GM18951 (cell line): Measurements from ENCODE around the gene BCL2A1.
"Not testable (repeated sequence)": the region's sequence is repeated elsewhere in the genome, so short reads cannot be mapped to it uniquely, and the experiment has no call there.

Experiments
- POLR2A ChIP-seq: IDR thresholded peaks from 4 replicates; pipeline ENCODE4 v1.6.1; 2011; ENCODE audit warnings: mild to moderate bottlenecking; ENCODE audit not compliant: insufficient read length, insufficient read depth; ENCODE audit errors: extremely low read depth
- in situ Hi-C: fragments of 300-500 bp; cut with MboI; formaldehyde crosslinking; loops from one replicate; pipeline ENCODE4 v1.12.0; 2022; ENCODE audit warnings: low sequenced_read_pairs, mixed read lengths, inconsistent platforms; ENCODE audit not compliant: unreplicated experiment

BCL2A1 gene

DNA sequence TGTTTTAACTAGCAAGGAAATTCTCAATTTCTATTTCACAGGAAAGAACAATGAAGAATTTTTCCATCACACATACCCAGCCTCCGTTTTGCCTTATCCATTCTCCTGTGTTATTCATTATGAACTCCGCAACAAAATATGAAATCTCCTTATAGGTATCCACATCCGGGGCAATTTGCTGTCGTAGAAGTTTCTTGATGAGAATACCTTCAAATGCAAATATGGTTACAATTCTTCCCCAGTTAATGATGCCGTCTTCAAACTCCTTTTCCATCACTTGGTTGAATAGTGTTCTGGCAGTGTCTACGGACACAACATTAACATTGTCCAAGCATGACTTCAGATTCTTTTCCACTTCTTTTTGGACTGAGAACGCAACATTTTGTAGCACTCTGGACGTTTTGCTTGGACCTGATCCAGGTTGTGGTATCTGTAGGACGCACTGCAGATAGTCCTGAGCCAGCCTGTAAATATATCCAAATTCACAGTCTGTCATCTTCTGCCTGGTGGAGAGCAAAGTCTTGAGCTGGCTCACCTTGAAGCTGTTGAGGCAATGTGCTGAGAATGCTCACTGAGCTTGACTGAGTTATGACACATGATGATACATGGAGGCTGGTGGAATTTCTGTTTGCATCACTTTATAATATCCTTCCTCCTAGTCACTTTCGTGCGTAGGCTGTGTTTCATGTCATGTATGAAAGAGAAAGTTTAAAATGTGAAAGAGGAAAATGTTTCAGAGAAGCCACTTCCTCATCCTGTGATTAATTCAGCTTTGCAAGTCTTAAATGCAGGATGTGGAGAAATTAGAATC is at the start of gene BCL2A1:
TSS of gene BCL2A1 (minus strand) at position 573 of the 811 bp plus-strand sequence. CDS start at position 496, 77 bp downstream.
- in situ Hi-C loops: loop anchor here (10.0 kb wide), 1 partner anchor 196 kb away; no protein-coding TSS in a partner anchor
- peak; percentile 65 for TF ChIP-seq POLR2A

DNA sequence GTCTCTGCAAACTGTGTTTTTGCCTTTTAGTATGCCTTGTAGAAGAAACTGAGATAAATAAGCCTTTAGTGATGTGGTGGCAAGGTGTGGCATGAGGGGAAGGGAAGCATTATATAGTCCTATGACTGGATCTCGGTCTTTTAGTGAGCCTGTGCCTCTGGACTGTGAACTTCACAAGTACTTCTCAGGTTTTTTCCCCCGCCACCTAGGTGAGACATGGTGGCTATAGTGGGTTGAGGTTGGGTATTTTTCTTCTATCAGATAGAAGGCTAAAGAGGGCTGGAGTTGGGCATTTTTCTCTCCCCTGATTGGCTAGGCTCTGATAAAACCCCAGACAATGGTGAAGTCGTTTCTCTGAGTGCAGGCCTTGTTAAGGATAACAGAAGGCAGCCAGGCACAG is 49.7 kb upstream of the BCL2A1 start:
- TF ChIP-seq POLR2A: no peak
- in situ Hi-C loops: no loop called here

DNA sequence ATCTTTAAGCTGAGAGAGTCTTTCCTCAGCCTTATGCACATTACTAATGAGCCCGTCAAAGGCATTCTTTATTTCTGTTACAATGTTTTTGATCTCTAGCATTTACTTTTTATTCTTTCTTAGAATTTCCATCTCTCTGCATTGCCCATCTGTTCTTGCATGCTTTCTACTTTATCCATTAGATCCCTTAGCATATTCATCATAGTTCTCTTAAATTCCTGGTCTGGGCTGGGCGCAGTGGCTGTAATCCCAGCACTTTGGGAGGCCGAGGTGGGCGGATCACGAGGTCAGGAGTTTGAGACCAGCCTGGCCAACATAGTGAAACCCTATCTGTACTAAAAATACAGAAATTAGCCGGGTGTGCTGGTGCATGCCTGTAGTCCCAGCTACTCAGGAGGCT is 49.2 kb upstream of the BCL2A1 start:
- in situ Hi-C loops: not testable (repeated sequence)

DNA sequence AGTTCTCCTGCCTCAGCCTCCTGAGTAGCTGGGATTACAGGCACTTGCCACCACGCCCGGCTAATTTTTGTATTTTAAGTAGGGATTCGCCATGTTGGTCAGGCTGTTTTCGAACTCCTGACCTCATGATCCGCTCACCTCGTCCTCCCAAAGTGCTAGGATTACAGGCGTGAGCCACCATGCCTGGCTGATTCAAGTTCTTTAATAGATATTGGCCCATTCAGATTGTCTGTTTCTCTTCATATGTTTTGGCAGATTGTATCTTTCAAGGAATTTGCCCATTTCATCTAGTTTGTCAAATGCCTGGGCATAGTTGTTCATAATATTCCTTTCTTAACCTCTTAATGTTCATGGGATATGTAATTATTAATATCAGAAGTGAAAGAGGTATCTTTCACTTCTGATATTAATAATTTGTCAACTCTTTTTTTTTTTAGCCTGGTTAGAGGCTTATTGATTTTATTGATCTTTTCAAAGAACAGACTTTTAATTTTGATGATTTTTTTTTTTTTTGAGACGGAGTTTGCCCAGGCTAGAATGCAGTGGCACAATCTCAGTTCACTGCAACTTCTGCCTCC is 48.3 kb upstream of the BCL2A1 start:
- in situ Hi-C loops: no loop called here
- TF ChIP-seq POLR2A: no peak

DNA sequence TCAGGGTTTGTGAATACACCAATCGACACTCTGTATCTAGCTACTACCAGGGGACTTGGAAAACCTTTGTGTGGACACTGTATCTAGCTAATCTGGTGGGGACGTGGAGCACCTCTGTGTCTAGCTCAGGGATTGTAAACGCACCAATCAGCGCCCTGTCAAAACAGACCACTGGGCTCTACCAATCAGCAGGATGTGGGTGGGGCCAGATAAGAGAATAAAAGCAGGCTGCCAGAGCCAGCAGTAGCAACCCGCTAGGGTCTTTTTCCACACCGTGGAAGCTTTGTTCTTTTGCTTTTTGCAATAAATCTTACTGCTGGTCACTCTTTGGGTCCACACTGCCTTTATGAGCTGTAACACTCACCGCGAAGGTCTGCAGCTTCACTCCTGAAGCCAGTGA is 46.1 kb upstream of the BCL2A1 start:
- in situ Hi-C loops: not testable (repeated sequence)

DNA sequence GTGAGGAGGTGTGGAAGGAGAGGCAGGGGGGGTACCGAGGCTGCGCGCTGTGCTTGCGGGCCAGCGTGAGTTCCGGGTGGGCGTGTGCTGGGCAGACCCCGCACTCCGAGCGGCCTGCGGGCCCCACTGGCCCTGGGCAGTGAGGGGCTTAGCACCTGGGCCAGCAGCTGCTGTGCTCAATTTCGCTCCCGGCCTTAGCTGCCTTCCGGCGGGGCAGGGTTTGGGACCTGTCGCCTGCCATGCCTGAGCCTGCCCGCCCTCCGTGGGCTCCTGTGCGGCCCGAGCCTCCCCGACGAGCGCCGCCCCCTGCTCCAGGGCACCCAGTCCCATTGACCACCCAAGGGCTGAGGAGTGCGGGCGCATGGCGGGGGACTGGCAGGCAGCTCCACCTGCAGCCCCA is 45.5 kb upstream of the BCL2A1 start:
- in situ Hi-C loops: not testable (repeated sequence)

More for the DNA sequence above, 46.1 kb upstream of the BCL2A1 start:
- peak; percentile 19 for TF ChIP-seq POLR2A

DNA sequence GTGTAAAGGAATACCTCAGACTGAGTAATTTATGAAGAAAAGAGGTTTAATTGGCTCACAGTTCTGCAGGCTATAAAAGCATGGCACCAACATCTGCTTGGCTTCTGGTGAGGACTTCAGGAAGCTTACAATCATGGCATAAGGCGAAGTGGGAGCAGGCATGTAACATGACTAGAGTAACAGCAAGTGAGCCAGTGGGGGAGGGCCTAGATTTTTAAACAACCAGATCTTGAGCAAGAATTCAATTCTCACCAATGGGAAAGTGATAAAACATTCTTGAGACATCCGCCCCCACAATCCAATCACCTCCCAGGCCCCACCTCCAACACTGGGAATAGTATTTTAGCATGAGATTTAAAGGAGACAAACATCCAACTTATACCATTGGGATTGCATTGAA is 44.2 kb upstream of the BCL2A1 start:
- in situ Hi-C loops: no loop called here
- no peak for TF ChIP-seq POLR2A

DNA sequence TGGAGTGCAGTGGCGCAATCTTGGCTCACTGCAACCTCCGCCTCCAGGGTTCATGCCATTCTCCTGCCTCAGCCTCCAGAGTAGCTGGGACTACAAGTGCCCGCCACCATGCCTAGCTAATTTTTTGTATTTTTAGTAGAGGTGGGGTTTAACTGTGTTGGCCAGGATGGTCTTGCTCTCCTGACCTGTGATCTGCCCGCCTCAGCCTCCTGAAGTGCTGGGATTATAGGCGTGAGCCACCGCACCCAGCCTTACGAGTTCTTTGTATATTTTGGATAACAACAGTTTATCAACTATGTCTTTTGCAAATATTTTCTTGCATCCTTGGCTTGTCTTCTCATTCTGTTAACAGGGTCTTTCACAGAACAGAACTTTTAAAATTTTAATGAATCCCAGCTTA is 43.2 kb upstream of the BCL2A1 start:
- in situ Hi-C loops: not testable (repeated sequence)

DNA sequence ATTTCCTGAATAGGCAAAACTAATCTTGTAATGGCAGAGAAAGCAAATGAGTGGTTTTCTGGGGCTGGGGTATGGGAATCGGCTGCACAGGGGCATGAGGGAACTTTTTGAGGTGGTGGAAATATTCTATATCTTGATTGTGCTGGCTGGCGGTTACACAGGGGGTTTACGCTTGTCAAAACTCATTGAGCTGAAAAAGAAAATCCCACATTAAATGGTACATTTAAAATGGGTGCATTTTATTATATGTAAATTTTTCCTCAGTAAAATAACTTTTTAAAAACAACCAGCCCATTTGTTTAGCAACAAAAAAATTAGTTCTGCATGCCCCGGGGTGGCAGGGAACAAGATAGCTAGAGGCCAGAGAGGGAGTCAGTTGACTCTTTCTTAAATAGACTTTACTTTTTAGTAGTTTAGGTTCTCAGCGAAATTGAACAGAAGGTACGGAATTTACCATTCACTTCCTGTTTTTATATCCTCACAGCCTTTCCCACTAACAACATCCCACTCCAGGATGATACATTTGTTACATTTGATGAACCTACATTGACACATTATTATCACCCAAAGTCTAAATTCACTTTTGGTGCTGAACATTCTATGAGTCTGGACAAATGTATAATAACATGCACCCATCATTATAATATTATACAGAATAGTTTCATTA is 41.2 kb upstream of the BCL2A1 start:
- TF ChIP-seq POLR2A: no peak
- in situ Hi-C loops: no loop called here

DNA sequence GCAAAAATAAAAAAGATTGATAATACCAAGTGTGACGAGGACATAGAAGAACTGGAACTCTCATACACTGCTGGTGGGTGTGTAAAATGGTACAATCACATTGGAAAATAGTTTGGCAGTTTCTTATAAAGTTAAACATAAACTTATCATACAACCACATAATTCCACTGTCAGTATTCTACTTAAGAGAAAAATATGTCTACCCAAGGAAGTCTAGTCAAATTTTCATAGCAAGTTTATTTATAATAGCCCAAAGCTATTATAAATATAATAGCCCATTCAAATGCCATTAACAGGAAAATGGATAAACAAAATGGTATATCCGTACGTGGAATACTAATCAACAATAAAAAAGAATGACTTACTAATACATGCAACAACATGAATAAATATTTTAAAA is 40.6 kb upstream of the BCL2A1 start:
- TF ChIP-seq POLR2A: no peak
- in situ Hi-C loops: no loop called here

DNA sequence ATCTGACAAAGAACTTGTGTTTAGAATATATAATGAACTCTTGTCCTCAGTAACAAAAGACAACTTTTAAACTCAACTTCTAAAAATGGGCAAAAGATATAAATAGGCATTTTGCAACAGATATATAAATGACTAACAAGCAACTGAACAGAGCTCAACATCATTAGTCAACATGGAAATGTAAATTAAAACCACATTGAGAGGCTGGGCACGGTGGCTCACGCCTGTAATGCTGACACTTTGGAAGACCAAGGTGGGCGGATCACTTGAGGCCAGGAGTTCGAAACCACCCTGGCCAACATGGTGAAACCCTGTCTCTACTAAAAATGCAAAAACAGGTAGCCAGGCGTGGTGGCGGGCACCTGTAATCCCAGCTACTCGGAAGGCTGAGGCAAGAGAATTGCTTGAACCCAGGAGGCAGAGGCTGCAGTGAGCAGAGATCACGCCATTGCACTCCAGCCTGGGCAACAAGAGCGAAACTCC is 40.1 kb upstream of the BCL2A1 start:
- in situ Hi-C loops: not testable (repeated sequence)

DNA sequence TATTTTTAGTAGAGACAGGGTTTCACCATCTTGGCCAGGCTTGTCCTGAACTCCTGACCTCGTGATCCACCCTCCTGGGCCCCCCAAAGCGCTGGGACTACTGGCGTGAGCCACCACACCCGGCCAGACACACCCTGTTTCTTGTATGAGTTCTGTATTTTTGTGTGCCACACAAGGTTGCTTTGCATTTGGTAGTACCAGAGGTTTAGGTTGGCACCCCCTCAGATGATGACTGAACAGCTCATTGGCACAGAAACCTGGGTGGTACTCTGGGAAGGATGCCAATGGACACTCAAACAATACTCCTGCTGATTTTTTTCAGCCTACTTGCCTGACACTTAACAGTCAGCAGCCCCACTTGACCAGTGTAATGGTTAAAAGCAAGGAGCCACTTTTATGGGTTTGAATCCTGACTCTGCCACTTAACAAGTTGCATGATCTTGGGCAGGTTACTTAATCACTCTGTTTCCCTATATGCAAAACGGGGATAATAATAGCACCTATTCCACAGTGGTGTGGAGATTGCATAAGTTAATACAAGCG is 39.2 kb upstream of the BCL2A1 start:
- in situ Hi-C loops: no loop called here
- no peak for TF ChIP-seq POLR2A

DNA sequence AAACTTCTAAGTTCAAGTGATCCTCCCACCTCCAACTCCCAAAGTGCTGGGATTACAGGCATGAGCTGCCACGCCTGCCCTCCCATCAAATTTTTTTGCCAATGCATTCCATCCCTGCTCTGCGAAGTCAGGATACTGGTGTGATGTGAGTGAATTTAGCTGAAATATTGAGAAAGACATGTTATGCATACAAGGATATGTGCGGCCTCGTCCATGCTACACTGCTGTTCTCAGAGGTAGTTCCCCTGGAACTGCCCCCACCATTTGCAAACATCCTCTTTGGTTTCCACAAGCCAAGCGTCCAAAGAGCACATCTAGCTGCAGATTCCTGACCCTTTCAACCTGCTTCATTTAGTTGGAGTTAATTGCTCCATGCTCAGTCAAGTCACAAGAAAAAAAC is 36.5 kb upstream of the BCL2A1 start:
- no peak for TF ChIP-seq POLR2A
- in situ Hi-C loops: no loop called here

DNA sequence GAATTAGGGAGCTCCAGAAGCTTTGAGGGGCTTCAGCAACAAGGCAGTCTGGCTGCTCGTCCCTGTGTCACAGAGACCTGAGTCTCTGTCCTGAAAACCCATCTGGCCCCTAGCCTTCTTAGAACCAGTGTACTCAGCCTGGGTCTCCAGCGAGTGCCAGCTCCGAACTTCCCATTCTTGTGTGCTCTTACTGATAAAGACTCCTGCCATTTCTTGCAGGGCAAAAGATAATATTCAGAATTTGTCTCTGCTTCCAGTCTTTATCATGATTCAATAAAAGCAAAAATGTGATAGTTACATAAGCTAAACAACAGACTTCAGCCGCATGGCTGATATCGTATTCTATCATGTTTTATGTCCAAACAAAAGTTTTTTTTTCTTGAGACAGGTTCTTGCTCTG is 36.0 kb upstream of the BCL2A1 start:
- in situ Hi-C loops: no loop called here
- TF ChIP-seq POLR2A: no peak

DNA sequence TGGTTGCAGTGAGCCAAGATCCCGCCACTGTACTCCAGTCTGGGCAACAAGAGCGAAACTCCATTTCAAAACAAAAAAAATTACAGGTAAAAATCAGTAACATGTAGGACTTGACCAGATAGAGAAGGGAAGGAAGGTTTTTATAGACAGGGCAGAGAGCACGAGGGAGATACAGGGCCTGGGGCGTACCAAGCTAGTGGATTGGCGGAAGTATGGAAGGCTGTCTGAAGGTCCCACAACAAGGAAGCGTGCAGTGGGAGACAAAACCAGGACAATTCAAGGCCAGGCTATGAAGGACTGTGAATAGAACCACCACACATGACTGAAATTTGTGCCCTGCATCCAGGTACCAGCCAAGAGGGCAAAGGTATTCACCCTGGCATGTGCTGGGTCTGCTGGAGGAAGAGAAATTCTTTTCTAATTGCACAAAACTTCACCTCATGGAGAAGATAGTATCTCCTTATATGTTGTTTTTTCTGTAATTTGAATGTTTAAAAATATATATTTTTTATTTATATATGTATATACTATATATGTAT is 33.0 kb upstream of the BCL2A1 start:
- TF ChIP-seq POLR2A: no peak
- in situ Hi-C loops: no loop called here
